Activated B cell treated with CpG ODN at 0.5 μM for 24 hours (primary cell): ENCODE results near the gene APPBP2. TPM values are rescaled to one million over a fixed set of nuclear protein-coding genes. Genes with fewer than 3 reads are reported as not detected.

ENCODE experiments used
- ATAC-seq: fragments of 200-7000 bp; cut with Tn5 transposase; one replicate; pipeline ENCODE4 v1.10.0; 2021; ENCODE audit warnings: low read depth, mild to moderate bottlenecking, moderate library complexity
- CTCF ChIA-PET: fragments of 350-600 bp; sonication (Branson Sonifier 250); formaldehyde crosslinking; loops from one replicate; lab custom pipeline; 2021; ENCODE audit warnings: antibody characterized with exemption; lab: Charles Lee
- POLR2A ChIA-PET: fragments of 350-600 bp; sonication (Branson Sonifier 250); formaldehyde crosslinking; loops from one replicate; lab custom pipeline; 2021; ENCODE audit warnings: antibody characterized with exemption; lab: Charles Lee
- DNase-seq: peaks from one replicate; pipeline ENCODE4 v3.0.0; 2022
- H3K27ac Mint-ChIP-seq: one replicate; pipeline ENCODE4 v1.8.0; 2020; ENCODE audit warnings: mixed read lengths
- H3K27me3 Mint-ChIP-seq: one replicate; pipeline ENCODE4 v1.8.0; 2021; ENCODE audit warnings: mixed read lengths
- H3K36me3 Mint-ChIP-seq: one replicate; pipeline ENCODE4 v1.8.0; 2021; ENCODE audit warnings: low read depth, mixed read lengths
- H3K4me1 Mint-ChIP-seq: one replicate; pipeline ENCODE4 v1.8.0; 2021; ENCODE audit warnings: mixed read lengths
- H3K4me3 Mint-ChIP-seq: one replicate; pipeline ENCODE4 v1.8.0; 2020; ENCODE audit warnings: mild to moderate bottlenecking, mixed read lengths
- H3K9me3 Mint-ChIP-seq: one replicate; pipeline ENCODE4 v1.8.0; 2020; ENCODE audit warnings: mixed read lengths
- CTCF ChIP-seq: fragments of 200-600 bp; IDR thresholded peaks from one replicate; pipeline ENCODE4 v1.8.0; 2022; ENCODE audit warnings: antibody characterized with exemption, mild to moderate bottlenecking
- intact Hi-C: fragments of 100-400 bp; cut with micrococcal nuclease; formaldehyde crosslinking; loops from one replicate; pipeline ENCODE4 v1.15.1; 2024
- total RNA-seq: library from RNA; stranded (reverse); gene quantifications from 2 replicates; pipeline ENCODE4 v1.2.3, GENCODE V29; 2022

Gene APPBP2
- total RNA-seq, 1 donor from 2014 or later: 29.9 TPM

- ChIA-PET POLR2A (no interaction called here), CTCF (no interaction called here)
- ATAC-seq: no peak
- intact Hi-C loops: no loop called here
- no peak for TF ChIP-seq CTCF
- H3K9me3 Mint-ChIP-seq: no peaks in the 10 kb centered on the region
- no peak overlapping the region for H3K4me3 Mint-ChIP-seq
- no peaks in the 10 kb centered on the region for H3K27me3 Mint-ChIP-seq
- H3K4me1 Mint-ChIP-seq: no peaks in the 10 kb centered on the region
- DNase-seq: no peak
- H3K27ac Mint-ChIP-seq: no peak overlapping the region
- peaks cover 81% of the 10 kb centered on the region for H3K36me3 Mint-ChIP-seq
Observed at GRCh38 chr17:60455378-60455777, 70.7 kb downstream of the APPBP2 start.

- Mint-ChIP-seq H3K27ac (no peak overlapping the region), H3K4me1 (no peaks in the 10 kb centered on the region), H3K27me3 (no peaks in the 10 kb centered on the region), H3K9me3 (no peaks in the 10 kb centered on the region), H3K36me3 (peaks cover 74% of the 10 kb centered on the region), H3K4me3 (no peak overlapping the region)
- no peak for ATAC-seq
- ChIA-PET POLR2A (no interaction called here), CTCF (no interaction called here)
- no peak for TF ChIP-seq CTCF
- intact Hi-C loops: no loop called here
- DNase-seq: no peak
Observed at GRCh38 chr17:60451965-60452364, 74.1 kb downstream of the APPBP2 start.

- H3K9me3 Mint-ChIP-seq: no peaks in the 10 kb centered on the region
- intact Hi-C loops: no loop called here
- no peaks in the 10 kb centered on the region for H3K27me3 Mint-ChIP-seq
- ATAC-seq (no peak), DNase-seq (no peak)
- H3K27ac Mint-ChIP-seq: no peak overlapping the region
- CTCF ChIA-PET: no interaction called here
- H3K4me3 Mint-ChIP-seq: no peak overlapping the region
- POLR2A ChIA-PET: no interaction called here
- peaks cover 73% of the 10 kb centered on the region for H3K36me3 Mint-ChIP-seq
- no peak for TF ChIP-seq CTCF
- no peaks in the 10 kb centered on the region for H3K4me1 Mint-ChIP-seq
Observed at GRCh38 chr17:60451071-60451470, 75.0 kb downstream of the APPBP2 start.

GRCh38 chr17:60447375-60447774 lies 78.7 kb downstream of the APPBP2 start:
- ChIA-PET CTCF (no interaction called here), POLR2A (interaction anchor here (0.6 to 0.7 kb wide), 2 partner anchors 12 to 370 kb away, joined by 3 to 11 read pairs; no protein-coding TSS in a partner anchor)
- Mint-ChIP-seq H3K4me1 (no peaks in the 10 kb centered on the region), H3K9me3 (no peaks in the 10 kb centered on the region), H3K4me3 (no peak overlapping the region), H3K36me3 (peaks cover 51% of the 10 kb centered on the region), H3K27ac (no peak overlapping the region), H3K27me3 (no peaks in the 10 kb centered on the region)
- TF ChIP-seq CTCF: no peak
- ATAC-seq: no peak
- intact Hi-C loops: no loop called here
- no peak for DNase-seq

- no peak for TF ChIP-seq CTCF
- Mint-ChIP-seq H3K27me3 (no peaks in the 10 kb centered on the region), H3K4me3 (no peak overlapping the region), H3K9me3 (no peaks in the 10 kb centered on the region), H3K27ac (no peak overlapping the region), H3K36me3 (peaks cover 32% of the 10 kb centered on the region), H3K4me1 (no peaks in the 10 kb centered on the region)
- CTCF ChIA-PET: interaction anchor here (1.1 kb wide), 1 partner anchor 24 kb away, joined by 3 read pairs; no protein-coding TSS in a partner anchor
- no peak for ATAC-seq
- no peak for DNase-seq
- POLR2A ChIA-PET: no interaction called here
- intact Hi-C loops: no loop called here
Observed at GRCh38 chr17:60445144-60445543, 80.9 kb downstream of the APPBP2 start.
